ENCODE results near the gene PPP1R1C.

- no peak for TF ChIP-seq CTCF (IDR thresholded peaks at IDR 0.05)
- TF ChIP-seq POLR2A (IDR thresholded peaks at IDR 0.05): no peak
Observed at GRCh38 chr2:182020286-182021070, 34.8 kb downstream of the PPP1R1C start.
